Cardiac fibroblast (primary cell): ENCODE results near the gene MPPE1.
"Not testable (repeated sequence)": the region's sequence is repeated elsewhere in the genome, so short reads cannot be mapped to it uniquely, and the experiment has no call there.

Source experiments
- DNase-seq, 2 donors: peaks; one replicate each; pipeline versions ENCODE4 v3.0.0 to v3.0.0-alpha.2; 2010; ENCODE audit warnings: low read depth in 2 of 2
- H3K4me3 ChIP-seq, 2 donors: replicated peaks in 1 of 2; 1 replicate in 1 of 2; 2 replicates in 1 of 2; pipeline ENCODE4 v1.5.1; 2011; ENCODE audit warnings: low read depth in 2 of 2, low read length in 2 of 2, mild to moderate bottlenecking in 2 of 2, moderate library complexity in 1 of 2
- TF ChIP-seq, protein P1 (sequence below): IDR thresholded peaks from one replicate; pipeline ENCODE4 v1.5.1; 2011; ENCODE audit warnings: low read depth, mild to moderate bottlenecking, low read length, inconsistent platforms

The MPPE1 gene

GRCh38 chr18:11950824-11951223 is 42.7 kb upstream of the MPPE1 start:
- H3K4me3 ChIP-seq, result no peak overlapping the region
- TF ChIP-seq, protein P1, sequence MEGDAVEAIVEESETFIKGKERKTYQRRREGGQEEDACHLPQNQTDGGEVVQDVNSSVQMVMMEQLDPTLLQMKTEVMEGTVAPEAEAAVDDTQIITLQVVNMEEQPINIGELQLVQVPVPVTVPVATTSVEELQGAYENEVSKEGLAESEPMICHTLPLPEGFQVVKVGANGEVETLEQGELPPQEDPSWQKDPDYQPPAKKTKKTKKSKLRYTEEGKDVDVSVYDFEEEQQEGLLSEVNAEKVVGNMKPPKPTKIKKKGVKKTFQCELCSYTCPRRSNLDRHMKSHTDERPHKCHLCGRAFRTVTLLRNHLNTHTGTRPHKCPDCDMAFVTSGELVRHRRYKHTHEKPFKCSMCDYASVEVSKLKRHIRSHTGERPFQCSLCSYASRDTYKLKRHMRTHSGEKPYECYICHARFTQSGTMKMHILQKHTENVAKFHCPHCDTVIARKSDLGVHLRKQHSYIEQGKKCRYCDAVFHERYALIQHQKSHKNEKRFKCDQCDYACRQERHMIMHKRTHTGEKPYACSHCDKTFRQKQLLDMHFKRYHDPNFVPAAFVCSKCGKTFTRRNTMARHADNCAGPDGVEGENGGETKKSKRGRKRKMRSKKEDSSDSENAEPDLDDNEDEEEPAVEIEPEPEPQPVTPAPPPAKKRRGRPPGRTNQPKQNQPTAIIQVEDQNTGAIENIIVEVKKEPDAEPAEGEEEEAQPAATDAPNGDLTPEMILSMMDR, result no peak
- no peak for DNase-seq

GRCh38 chr18:11948852-11949523 is 40.9 kb upstream of the MPPE1 start:
- TF ChIP-seq, protein P1, result no peak
- DNase-seq, result peak; percentile 18 to 41
- H3K4me3 ChIP-seq, result no peak overlapping the region

GRCh38 chr18:11947214-11948191 is 39.4 kb upstream of the MPPE1 start:
- peak; percentile 99 for DNase-seq
- TF ChIP-seq, protein P1, result no peak

GRCh38 chr18:11946756-11947155 is 38.6 kb upstream of the MPPE1 start:
- H3K4me3 ChIP-seq, result no peak overlapping the region
- TF ChIP-seq, protein P1, result no peak
- DNase-seq, result peak; percentile 69 to 72

More at GRCh38 chr18:11947214-11948191, 39.4 kb upstream of the MPPE1 start:
- peak overlapping the region; percentile 32 to 45 for H3K4me3 ChIP-seq

- not testable (repeated sequence) for H3K4me3 ChIP-seq
- peak; percentile 51 to 59 for DNase-seq
Measured at GRCh38 chr18:11945834-11946659, 37.9 kb upstream of the MPPE1 start.

DNA sequence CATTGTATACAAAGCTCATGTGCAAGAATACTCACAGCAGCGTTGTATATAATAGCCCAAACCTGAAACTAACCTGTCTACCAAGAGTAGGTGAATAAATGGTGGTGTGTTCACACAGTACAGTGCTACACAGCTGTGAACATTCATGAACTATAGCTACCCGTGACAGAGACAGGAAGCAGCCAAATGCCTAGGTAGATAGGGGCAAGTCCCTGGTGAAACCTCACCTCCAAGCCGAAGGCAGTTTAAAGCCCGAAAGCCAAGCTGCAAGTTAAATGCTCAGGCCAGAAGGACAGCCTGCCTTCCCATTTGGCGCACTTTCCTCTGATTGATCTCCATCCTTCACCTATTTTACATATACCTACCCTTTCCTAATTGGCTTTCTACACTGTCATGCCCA is 36.7 kb upstream of the MPPE1 start:
- no peak overlapping the region for H3K4me3 ChIP-seq
- TF ChIP-seq, protein P1, result no peak
- no peak for DNase-seq
